Measurements from ENCODE around the gene MXRA8.

Gene MXRA8

DNA sequence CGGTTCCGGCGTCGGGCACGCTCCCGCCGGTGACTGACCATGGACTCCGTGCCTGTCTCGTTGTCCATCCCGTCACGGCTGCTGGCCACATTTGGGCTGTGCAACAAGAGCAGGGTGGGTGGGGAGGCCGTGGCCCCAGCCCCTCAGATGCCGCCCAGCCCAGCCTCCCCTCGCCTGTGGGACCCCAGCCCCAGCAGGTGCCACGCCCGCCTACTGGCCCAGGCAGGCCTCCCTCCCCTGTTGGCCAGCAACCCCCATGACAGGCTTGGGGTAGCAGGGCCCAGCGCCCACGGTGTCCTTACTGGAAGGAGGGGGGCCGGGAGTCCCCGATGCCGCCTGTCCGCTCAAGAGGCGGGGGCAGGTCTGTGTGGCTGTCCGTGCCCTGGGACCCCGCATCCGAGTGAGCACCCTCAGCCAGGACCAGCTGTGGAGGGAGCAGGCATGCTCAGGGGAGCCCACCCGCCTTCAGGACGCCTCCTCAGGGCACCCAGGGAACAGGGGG, 16.2 kb downstream of the MXRA8 start:
- H3K4me3 ChIP-seq: no peak overlapping the region
- H3K27ac ChIP-seq: no peak overlapping the region

DNA sequence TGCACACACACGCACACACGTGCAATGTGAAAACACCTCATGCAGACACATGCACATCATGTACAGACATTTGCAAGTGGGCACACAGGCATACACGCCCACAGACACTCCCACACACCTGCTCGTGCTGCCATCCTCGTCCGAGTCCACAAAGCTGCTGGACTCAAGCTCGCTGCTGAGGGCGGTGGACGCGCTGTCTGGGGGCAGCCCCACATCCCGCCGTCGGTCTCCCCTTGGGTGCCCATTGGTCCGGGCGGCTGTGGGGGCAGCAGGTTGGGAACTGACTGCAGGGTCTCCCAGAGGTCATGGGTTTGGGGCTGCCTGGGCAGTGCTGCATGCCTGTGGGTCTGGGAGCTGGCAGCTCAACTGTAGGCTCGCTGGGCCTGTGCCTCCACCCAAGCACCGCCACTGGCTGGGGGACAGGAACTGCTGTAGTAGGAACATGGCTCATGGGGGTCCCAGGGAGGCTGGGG, 16.8 kb downstream of the MXRA8 start:
- H3K4me3 ChIP-seq: no peak overlapping the region
- no peak overlapping the region for H3K27ac ChIP-seq

DNA sequence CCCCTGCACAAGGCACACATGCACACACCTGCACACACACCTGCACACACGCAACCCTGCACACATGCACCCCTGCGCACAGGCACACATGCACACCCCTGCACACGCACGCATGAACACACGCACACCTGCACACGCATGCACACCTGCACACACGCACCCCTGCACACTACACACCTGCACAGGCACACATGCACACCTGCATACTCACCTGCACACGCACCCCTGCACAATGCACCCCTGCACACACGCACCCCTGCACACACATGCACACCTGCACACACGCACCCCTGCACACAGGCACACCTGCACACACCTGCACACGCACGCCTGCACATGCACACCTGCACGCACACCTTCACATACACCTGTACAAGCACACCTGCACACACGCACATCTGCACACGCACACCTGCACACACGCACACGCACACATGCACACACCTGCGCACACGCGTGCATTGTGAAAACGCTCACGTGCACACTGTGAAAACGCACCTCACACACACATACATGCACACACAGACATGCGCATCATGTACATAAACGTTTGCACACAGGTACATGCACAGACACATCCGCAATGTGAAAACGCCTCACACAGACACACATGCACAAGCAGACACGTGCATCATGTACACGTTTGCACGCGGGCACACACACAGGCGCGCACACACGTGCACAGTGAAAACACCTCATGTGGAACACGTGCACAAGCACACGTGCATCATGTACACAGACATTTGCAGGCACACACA, 17.4 kb downstream of the MXRA8 start:
- no peak overlapping the region for H3K4me3 ChIP-seq
- no peak overlapping the region for H3K27ac ChIP-seq

DNA sequence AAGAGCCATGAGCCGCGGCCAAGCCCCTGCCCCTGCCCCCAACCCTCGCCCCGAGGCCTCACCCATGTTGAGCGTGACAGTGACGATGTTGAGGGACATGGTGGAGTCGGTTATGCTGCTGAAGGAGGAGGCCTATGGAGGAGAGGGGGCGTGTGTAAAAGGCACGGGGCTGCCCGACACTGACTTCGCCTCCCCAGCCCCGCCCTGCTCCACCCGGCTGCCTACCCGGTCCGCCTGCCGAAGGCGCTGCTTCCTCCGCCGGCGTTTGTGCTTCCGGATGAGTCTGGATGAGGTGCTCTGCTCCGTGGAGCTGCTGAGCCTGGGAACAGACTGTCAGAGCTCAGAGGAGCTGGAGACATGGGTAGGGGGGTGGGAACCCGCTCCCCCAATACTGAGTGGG, 18.2 kb downstream of the MXRA8 start:
- no peak overlapping the region for H3K4me3 ChIP-seq
- no peak overlapping the region for H3K27ac ChIP-seq

DNA sequence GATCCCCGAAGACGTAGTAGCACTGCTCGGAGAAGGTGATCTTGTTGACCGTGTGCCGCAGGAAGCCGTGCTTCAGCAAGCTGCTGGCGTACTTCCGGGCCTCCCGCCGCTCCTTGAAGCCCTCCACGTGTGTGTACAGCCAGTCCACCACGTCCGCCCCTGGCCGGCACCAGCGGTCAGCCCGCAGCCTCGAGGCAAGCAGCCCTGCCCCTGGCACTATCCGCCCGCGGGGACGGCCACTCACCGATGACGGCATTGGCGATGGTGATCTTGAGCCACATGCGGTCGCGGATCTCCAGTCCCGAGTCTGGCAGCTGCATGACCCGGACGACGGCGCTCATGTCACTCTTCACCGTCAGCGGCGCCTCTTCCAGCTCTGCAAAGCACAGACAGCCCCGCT, 20.1 kb downstream of the MXRA8 start:
- no peak overlapping the region for H3K27ac ChIP-seq

DNA sequence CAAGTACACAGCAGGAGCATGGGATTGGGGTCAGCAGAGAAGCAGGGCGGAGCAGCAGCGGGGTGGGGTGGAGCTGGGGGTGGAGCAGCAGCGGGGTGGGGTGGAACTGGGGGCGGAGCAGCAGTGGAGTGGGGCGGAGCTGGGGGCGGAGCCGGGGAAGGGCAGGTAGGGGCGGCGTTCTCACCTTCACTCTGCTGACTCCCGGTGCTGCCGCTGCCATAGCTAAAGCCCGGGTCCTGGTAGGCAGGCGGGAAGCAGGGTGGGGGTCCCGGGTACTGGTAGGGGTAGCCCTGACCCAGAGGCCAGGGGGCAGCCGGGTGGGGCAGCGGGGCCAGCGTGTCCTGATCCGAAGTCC, 20.6 kb downstream of the MXRA8 start:
- no peak overlapping the region for H3K27ac ChIP-seq
- H3K4me3 ChIP-seq: no peak overlapping the region

More for the DNA sequence above, 20.1 kb downstream of the MXRA8 start:
- H3K4me3 ChIP-seq: no peak overlapping the region

DNA sequence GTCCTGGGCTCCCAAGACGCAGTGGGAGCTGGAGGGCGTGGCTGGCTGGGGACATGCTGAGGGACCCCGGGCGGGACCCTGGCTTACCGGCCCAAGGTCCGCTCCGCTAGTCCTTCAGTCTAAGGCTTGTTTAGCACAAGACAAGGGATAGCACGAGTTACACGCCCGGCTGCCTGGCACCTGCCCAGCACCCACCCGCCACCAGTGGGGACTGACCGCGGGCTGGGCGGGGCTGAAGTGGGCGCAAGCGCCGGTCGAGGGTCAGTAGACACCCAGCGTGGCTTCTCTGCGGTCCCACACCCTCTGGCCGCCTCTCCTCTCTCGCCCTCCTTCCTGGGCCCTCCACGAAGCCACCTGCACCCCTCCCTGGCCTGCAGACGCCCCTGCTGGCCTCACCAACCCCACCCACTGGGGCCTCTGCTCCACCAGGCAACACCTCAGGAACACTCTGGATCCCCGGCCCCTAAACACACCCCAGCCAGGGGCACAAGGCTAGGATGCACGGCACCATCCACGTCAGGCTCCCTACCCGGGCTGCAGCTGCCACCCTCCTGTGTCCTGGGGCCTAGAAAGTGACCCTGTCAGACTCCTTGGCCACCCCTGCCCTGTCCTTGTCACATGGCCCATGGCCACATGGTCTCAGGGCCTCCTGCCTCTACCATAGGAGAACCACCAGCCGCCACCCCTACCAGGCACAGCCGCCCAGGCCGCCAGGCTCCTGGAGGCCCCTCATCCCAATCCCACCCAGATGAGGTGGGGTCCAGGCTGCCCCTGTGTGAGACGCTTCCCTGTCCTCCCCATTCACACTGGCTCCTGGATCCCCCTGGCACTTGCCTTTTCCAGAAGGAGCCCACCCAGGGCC, 21.2 kb downstream of the MXRA8 start:
- H3K4me3 ChIP-seq: no peak overlapping the region
- no peak overlapping the region for H3K27ac ChIP-seq

DNA sequence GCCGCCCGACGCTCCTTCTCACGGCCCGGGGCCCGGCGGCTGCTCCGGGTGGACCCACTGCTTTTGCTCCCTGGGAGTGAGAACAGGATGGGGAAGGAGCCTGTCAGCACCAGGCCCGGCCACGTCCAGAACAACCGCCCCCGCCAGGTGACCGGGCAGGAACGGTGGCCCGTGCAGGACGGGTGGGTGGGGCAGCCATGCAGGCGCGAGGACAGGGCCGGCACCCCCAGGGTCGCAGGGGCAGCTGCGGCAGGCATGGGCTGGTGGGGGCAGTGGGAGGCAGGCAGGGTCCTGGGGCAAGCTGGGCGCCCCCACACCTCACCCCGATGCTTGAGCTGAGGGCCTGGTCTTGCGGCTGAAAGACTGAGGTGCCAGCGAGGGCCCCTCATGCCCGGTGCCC, 21.9 kb downstream of the MXRA8 start:
- H3K4me3 ChIP-seq: no peak overlapping the region
- no peak overlapping the region for H3K27ac ChIP-seq

DNA sequence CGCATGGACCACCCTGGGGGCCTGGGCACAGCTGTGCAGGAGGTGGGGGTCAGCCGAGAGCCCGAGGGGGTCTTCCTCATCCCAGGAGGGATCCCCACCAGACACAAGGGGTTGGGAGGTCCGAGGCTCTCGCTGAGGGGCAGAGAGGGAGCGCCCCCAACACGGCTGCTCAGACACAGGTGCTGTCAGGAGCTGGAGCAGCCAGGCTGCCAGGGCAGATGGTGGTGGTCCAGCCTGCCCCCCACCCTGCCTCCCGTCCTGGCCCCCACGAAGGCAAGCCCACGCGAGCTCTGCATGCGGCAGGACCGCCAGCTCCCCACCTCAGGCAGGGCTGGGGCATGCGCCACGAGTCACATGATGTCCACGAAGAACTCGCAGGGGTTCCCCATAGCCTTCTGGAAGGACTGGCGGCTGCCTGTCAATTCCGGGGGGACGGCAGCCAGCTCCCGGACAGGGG, 22.5 kb downstream of the MXRA8 start:
- Histone ChIP-seq H3K27ac (no peak overlapping the region), H3K4me3 (no peak overlapping the region)

DNA sequence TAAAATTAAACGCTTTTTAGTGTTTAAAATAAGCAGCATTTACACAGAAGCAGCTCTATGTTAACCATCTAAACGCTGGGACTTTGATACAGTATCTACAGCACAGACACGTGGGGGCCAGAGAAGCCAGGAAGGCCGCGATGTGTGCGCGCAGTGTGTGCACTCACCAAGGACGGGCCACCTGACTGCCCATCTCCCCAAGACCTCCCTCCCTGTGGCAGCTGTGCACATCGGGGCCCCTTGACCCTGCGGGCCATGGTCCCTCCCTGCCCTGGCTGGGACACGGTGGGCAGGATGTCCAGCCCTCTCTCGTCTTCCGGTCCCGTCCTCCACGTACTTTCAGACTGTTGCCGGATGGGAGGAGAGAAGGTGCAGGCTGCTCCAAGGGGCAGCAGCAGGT, 23.1 kb downstream of the MXRA8 start:
- Histone ChIP-seq H3K4me3 (no peak overlapping the region), H3K27ac (no peak overlapping the region)

DNA sequence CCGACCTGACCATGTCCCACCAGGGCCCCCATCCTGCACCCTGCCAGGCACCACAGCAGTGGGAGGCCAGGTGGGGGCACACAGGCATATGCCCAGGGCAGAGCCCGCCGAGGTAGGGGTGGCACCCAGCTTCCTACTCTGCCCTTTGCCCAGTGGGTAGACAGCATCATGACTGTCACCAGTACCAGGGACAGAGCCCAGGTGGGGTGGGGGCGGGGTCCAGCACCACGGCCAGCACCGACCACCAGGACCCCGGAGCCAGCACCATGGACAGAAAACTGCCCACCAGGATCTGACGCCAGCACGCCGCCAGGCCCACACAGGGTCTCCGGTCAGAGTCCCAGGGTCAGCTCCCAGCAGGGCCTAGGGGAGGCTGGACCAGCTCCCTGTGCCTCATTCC, 23.5 kb downstream of the MXRA8 start:
- H3K27ac ChIP-seq: no peak overlapping the region

DNA sequence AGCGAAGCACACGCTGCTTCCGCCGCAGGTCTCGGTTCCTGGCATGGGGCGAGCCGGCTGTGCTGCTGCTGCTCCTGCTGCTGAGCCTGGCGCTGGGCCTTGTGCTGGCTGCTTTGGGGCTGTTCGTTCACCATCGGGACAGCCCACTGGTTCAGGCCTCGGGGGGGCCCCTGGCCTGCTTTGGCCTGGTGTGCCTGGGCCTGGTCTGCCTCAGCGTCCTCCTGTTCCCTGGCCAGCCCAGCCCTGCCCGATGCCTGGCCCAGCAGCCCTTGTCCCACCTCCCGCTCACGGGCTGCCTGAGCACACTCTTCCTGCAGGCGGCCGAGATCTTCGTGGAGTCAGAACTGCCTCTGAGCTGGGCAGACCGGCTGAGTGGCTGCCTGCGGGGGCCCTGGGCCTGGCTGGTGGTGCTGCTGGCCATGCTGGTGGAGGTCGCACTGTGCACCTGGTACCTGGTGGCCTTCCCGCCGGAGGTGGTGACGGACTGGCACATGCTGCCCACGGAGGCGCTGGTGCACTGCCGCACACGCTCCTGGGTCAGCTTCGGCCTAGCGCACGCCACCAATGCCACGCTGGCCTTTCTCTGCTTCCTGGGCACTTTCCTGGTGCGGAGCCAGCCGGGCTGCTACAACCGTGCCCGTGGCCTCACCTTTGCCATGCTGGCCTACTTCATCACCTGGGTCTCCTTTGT, 24.7 kb downstream of the MXRA8 start:
- no peak overlapping the region for H3K27ac ChIP-seq
- peak overlapping the region in 1 of 7 experiments; percentile 7 for H3K4me3 ChIP-seq

More for the DNA sequence above, 23.5 kb downstream of the MXRA8 start:
- H3K4me3 ChIP-seq: no peak overlapping the region

DNA sequence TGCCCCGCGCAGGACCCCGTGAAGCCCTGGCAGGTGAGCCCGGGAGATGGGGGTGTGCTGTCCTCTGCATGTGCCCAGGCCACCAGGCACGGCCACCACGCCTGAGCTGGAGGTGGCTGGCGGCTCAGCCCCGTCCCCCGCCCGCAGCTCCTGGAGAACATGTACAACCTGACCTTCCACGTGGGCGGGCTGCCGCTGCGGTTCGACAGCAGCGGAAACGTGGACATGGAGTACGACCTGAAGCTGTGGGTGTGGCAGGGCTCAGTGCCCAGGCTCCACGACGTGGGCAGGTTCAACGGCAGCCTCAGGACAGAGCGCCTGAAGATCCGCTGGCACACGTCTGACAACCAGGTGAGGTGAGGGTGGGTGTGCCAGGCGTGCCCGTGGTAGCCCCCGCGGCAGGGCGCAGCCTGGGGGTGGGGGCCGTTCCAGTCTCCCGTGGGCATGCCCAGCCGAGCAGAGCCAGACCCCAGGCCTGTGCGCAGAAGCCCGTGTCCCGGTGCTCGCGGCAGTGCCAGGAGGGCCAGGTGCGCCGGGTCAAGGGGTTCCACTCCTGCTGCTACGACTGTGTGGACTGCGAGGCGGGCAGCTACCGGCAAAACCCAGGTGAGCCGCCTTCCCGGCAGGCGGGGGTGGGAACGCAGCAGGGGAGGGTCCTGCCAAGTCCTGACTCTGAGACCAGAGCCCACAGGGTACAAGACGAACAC, 25.4 kb downstream of the MXRA8 start:
- H3K27ac ChIP-seq: no peak overlapping the region
- peak overlapping the region in 1 of 7 experiments; percentile 7 for H3K4me3 ChIP-seq

DNA sequence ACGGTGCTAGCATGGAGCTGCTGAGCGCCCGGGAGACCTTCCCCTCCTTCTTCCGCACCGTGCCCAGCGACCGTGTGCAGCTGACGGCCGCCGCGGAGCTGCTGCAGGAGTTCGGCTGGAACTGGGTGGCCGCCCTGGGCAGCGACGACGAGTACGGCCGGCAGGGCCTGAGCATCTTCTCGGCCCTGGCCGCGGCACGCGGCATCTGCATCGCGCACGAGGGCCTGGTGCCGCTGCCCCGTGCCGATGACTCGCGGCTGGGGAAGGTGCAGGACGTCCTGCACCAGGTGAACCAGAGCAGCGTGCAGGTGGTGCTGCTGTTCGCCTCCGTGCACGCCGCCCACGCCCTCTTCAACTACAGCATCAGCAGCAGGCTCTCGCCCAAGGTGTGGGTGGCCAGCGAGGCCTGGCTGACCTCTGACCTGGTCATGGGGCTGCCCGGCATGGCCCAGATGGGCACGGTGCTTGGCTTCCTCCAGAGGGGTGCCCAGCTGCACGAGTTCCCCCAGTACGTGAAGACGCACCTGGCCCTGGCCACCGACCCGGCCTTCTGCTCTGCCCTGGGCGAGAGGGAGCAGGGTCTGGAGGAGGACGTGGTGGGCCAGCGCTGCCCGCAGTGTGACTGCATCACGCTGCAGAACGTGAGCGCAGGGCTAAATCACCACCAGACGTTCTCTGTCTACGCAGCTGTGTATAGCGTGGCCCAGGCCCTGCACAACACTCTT, 26.2 kb downstream of the MXRA8 start:
- Histone ChIP-seq H3K27ac (no peak overlapping the region), H3K4me3 (peak overlapping the region in 1 of 7 experiments; percentile 11)

DNA sequence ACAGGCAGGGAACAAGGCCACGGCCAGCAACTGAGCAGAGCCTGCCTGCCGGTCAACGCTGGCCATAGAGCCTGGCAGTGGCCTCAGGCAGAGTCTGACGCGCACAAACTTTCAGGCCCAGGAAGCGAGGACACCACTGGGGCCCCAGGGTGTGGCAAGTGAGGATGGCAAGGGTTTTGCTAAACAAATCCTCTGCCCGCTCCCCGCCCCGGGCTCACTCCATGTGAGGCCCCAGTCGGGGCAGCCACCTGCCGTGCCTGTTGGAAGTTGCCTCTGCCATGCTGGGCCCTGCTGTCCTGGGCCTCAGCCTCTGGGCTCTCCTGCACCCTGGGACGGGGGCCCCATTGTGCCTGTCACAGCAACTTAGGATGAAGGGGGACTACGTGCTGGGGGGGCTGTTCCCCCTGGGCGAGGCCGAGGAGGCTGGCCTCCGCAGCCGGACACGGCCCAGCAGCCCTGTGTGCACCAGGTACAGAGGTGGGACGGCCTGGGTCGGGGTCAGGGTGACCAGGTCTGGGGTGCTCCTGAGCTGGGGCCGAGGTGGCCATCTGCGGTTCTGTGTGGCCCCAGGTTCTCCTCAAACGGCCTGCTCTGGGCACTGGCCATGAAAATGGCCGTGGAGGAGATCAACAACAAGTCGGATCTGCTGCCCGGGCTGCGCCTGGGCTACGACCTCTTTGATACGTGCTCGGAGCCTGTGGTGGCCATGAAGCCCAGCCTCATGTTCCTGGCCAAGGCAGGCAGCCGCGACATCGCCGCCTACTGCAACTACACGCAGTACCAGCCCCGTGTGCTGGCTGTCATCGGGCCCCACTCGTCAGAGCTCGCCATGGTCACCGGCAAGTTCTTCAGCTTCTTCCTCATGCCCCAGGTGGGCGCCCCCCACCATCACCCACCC, 27.0 kb downstream of the MXRA8 start, which contains the start of gene TAS1R3:
TSS of gene TAS1R3 (plus strand) at position 213 of the 898 bp plus-strand sequence. CDS start at position 279, 66 bp downstream.
- Histone ChIP-seq H3K4me3 (peak within 1 kb of the TSS in 1 of 7 experiments; percentile 11), H3K27ac (peak within 1 kb of the TSS in 2 of 21 experiments; percentile 11 to 22)

DNA sequence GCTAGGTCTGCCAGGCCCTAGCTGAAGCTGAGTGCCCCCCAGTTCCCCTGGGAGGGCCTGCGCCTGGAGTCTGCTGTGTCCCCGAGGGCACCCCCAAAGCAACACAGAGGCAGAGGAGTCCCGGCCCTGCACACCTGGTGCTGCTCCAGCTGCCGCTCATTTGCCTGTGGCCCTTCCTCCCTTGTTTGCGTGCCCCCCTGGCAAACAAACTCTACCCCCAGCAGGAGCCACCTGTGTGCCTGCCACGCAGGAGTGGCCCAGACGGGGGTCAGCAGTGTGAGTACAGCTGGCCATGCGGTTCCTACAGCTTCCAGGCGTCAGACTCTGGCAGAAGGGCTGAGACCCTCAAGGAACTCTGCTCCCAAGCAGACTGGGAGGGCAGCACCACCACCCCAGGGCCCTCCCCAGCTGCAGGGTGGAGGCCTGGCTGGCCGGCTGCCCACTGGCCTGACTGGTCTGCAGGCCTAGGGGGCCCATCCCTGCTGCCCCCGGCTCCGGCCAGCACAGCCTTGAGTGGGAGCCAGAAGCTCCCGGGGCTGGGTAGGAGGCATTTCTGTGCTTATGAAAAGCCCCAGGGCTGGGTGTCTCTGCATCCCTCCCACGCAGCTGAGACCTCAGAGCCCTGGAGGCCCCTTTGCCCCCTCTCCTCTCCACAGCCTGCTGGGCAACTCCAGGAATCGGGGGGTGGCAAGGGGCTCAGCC, 27.8 kb downstream of the MXRA8 start:
- Histone ChIP-seq H3K4me3 (no peak overlapping the region), H3K27ac (peak overlapping the region in 1 of 21 experiments; percentile 22)
